Liver (tissue), 9 donors: Measurements from ENCODE around the gene SLC66A1. TPM values are rescaled to one million over a fixed set of nuclear protein-coding genes. Genes with fewer than 3 reads are reported as not detected.

ENCODE experiments used
- DNase-seq: peaks from one replicate; pipeline ENCODE4 v3.0.0-alpha.2; 2017; ENCODE audit warnings: low spot score
- H3K27ac ChIP-seq, 2 donors: one replicate each; pipeline ENCODE4 v1.7.0; 2013; ENCODE audit warnings: inconsistent platforms in 2 of 2, low read length in 2 of 2, control low read depth in 1 of 2, low read depth in 1 of 2, mild to moderate bottlenecking in 1 of 2
- H3K27me3 ChIP-seq, 4 donors: one replicate each; pipeline versions ENCODE4 v1.6.1 to v1.7.0; 2013; ENCODE audit warnings: low read length in 3 of 4, inconsistent platforms in 1 of 4, mild to moderate bottlenecking in 1 of 4, moderate library complexity in 1 of 4; ENCODE audit not compliant: control insufficient read depth in 4 of 4, insufficient read depth in 4 of 4
- H3K36me3 ChIP-seq, 4 donors: one replicate each; pipeline versions ENCODE4 v1.6.1 to v1.7.0; 2013; ENCODE audit warnings: low read length in 3 of 4, mild to moderate bottlenecking in 3 of 4, low read depth in 1 of 4, moderate library complexity in 1 of 4; ENCODE audit not compliant: control insufficient read depth in 4 of 4, insufficient read depth in 3 of 4
- H3K4me1 ChIP-seq, 4 donors: one replicate each; pipeline versions ENCODE4 v1.6.1 to v1.7.0; 2013; ENCODE audit warnings: low read length in 3 of 4, mild to moderate bottlenecking in 3 of 4, moderate library complexity in 1 of 4; ENCODE audit not compliant: control insufficient read depth in 4 of 4, insufficient read depth in 4 of 4
- H3K4me3 ChIP-seq, 3 donors: one replicate each; pipeline versions ENCODE4 v1.6.1 to v1.7.0; 2013; ENCODE audit warnings: low read length in 3 of 3, control low read depth in 1 of 3, low read depth in 1 of 3, mild to moderate bottlenecking in 1 of 3
- H3K9ac ChIP-seq, 2 donors: one replicate each; pipeline ENCODE4 v1.7.0; 2013; ENCODE audit warnings: low read length in 2 of 2, mild to moderate bottlenecking in 2 of 2, moderate library complexity in 2 of 2, control low read depth in 1 of 2, low read depth in 1 of 2
- H3K9me3 ChIP-seq, 4 donors: one replicate each; pipeline versions ENCODE4 v1.6.1 to v1.7.0; 2013; ENCODE audit warnings: low read length in 3 of 4; ENCODE audit not compliant: control insufficient read depth in 4 of 4
- ATF3 ChIP-seq: IDR thresholded peaks from 2 replicates; pipeline ENCODE4 v1.6.1; 2016; ENCODE audit warnings: antibody characterized with exemption
- CTCF ChIP-seq: fragments of 150-350 bp; IDR thresholded peaks from 2 replicates; pipeline ENCODE4 v1.5.1; 2017; ENCODE audit warnings: improper control_type of control experiment, low read depth, low read length; ENCODE audit not compliant: missing input control
- EGR1 ChIP-seq, 2 donors: IDR thresholded peaks; 2 replicates each; pipeline ENCODE4 v1.6.1; 2016 to 2018; ENCODE audit warnings: antibody characterized with exemption in 2 of 2, low read depth in 2 of 2
- FOXA1 ChIP-seq: IDR thresholded peaks from 2 replicates; pipeline ENCODE4 v1.6.1; 2016; ENCODE audit warnings: antibody characterized with exemption
- FOXA2 ChIP-seq: IDR thresholded peaks from 2 replicates; pipeline ENCODE4 v1.6.1; 2016; ENCODE audit warnings: antibody characterized with exemption
- HNF4A ChIP-seq, 2 donors: conservative IDR thresholded peaks; 2 replicates each; pipeline ENCODE4 v1.6.1; 2016; ENCODE audit warnings: antibody characterized with exemption in 2 of 2, mild to moderate bottlenecking in 2 of 2
- JUND ChIP-seq, 2 donors: IDR thresholded peaks; 2 replicates each; pipeline ENCODE4 v1.6.1; 2016; ENCODE audit warnings: antibody characterized with exemption in 2 of 2
- NR2F2 ChIP-seq: IDR thresholded peaks from 2 replicates; pipeline ENCODE4 v1.6.1; 2016; ENCODE audit warnings: antibody characterized with exemption
- RAD21 ChIP-seq, 2 donors: IDR thresholded peaks; 2 replicates each; pipeline ENCODE4 v1.6.1; 2016; ENCODE audit warnings: antibody characterized with exemption in 2 of 2, mild to moderate bottlenecking in 2 of 2
- RXRA ChIP-seq, 2 donors: IDR thresholded peaks; 2 replicates each; pipeline ENCODE4 v1.6.1; 2017 to 2018; ENCODE audit warnings: antibody characterized with exemption in 2 of 2, mild to moderate bottlenecking in 1 of 2
- SP1 ChIP-seq: IDR thresholded peaks from 2 replicates; pipeline ENCODE4 v1.6.1; 2018; ENCODE audit warnings: antibody characterized with exemption, mild to moderate bottlenecking
- TAF1 ChIP-seq: conservative IDR thresholded peaks from 2 replicates; pipeline ENCODE4 v1.6.1; 2016; ENCODE audit warnings: antibody characterized with exemption, mild to moderate bottlenecking
- YY1 ChIP-seq: IDR thresholded peaks from 2 replicates; pipeline ENCODE4 v1.6.1; 2016; ENCODE audit warnings: antibody characterized with exemption, mild to moderate bottlenecking
- WGBS: extraction: QIAGEN DNeasy Blood & Tissue Kit; methylation state at CpG from one replicate; pipeline ENCODE4 v1.1.7; 2013; 5-methylcytosine and 5-hydroxymethylcytosine counted together
- polyA plus RNA-seq, 2 donors: library from polyadenylated mRNA; stranded (reverse) in 1 of 2; unstranded in 1 of 2; fragments of 200-250 nt in 1 of 2; fragments of >200 nt in 1 of 2; fragmentation: Nextera tagmentation in 1 of 2; extraction: Ambion mirVana in 1 of 2; gene quantifications; one replicate each; pipeline versions ENCODE4 v1.2.1 to v1.2.3, GENCODE V29; 2013 to 2015
- total RNA-seq, 2 donors: library from RNA; depleted of rRNA; stranded (reverse); fragments of >200 nt; gene quantifications; one replicate each; pipeline ENCODE4 v1.2.3, GENCODE V29; 2014
- donor health status: healthy.
- donor health status: healthy.
- donor health status: healthy.
- donor health status: healthy.
- donor health status: healthy.

The SLC66A1 gene
- total and polyA plus RNA-seq, 4 donors: 6.8 to 16.0 (median 14.0) TPM

GRCh38 chr1:19367584-19368041 lies 55.5 kb downstream of the SLC66A1 start:
- TF ChIP-seq TAF1: no peak
- no peak for TF ChIP-seq EGR1 (IDR thresholded peaks at IDR 0.05; ENCODE audit: low read depth in 2 of 2)
- TF ChIP-seq RAD21 (IDR thresholded peaks at IDR 0.05): peak in 1 of 2 donors; percentile 5
- TF ChIP-seq HNF4A (conservative IDR thresholded peaks at IDR 0.05): peak; percentile 61 to 63
- no peak for TF ChIP-seq JUND (IDR thresholded peaks at IDR 0.05)
- Histone ChIP-seq H3K36me3 (peaks cover 0 to 4% (median 1%) of the 10 kb centered on the region in 4 donors), H3K9me3 (no peaks in the 10 kb centered on the region), H3K27me3 (no peaks in the 10 kb centered on the region), H3K4me3 (no peak overlapping the region), H3K4me1 (peaks cover 0 to 18% (median 13%) of the 10 kb centered on the region in 4 donors), H3K27ac (no peak overlapping the region), H3K9ac (no peak overlapping the region)
- DNase-seq: no peak
- WGBS: 64% methylated on average over 13 of the region's 13 CpGs

DNA sequence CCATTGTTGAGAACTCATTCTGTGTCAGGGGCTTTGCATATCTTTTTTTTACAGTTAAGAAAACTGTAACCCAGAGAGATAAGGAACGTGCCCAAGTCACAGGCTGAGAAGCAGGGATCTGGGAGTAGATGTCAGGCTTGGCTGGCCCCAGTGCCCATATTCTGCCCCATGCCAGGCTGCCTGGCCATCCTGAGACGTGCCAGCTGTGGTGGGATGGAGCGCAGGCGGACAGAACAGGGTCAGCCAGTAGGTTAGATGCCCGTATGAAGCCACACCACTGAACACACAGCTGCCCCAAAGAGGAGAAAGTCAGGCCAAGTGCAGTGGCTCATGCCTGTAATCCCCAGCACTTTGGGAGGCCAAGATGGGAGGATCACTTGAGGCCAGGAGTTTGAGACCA lies 55.9 kb downstream of the SLC66A1 start:
- H3K27ac ChIP-seq: no peak overlapping the region
- no peak for TF ChIP-seq ATF3
- TF ChIP-seq RXRA (IDR thresholded peaks at IDR 0.05): no peak
- no peak for TF ChIP-seq YY1
- TF ChIP-seq EGR1 (IDR thresholded peaks at IDR 0.05; ENCODE audit: low read depth in 2 of 2): no peak
- no peak for TF ChIP-seq SP1
- no peak for TF ChIP-seq FOXA2
- TF ChIP-seq NR2F2: no peak
- no peak for TF ChIP-seq JUND (IDR thresholded peaks at IDR 0.05)
- no peak for TF ChIP-seq TAF1
- no peak for TF ChIP-seq CTCF
- peaks cover 0 to 18% (median 13%) of the 10 kb centered on the region in 4 donors for H3K4me1 ChIP-seq
- H3K36me3 ChIP-seq: peaks cover 0 to 8% (median 1%) of the 10 kb centered on the region in 4 donors
- H3K27me3 ChIP-seq: no peaks in the 10 kb centered on the region
- H3K9ac ChIP-seq: no peak overlapping the region
- DNase-seq: no peak
- WGBS: 79% methylated on average over 5 of the region's 5 CpGs
- H3K9me3 ChIP-seq: no peaks in the 10 kb centered on the region
- no peak overlapping the region for H3K4me3 ChIP-seq

DNA sequence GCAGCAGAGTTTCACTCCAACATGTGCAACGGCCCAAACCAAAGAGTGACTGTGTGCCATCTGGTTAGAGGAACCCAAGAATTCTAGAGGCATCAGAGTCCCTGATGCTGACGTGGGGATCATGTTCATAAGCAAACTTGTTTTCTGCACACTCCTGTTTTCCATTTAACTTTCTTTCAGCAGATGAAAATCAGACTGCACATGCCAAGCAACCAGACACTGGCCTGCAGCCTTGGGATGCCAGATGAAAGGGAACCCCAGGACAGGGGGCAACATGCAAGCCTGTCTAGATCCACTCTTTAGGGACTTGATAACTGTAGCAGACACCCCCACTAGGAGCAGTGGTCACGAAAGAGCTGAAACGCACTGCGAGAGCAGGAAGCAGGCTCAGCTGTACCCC lies 56.8 kb downstream of the SLC66A1 start:
- 92% methylated on average over 5 of the region's 5 CpGs for WGBS
- TF ChIP-seq HNF4A (conservative IDR thresholded peaks at IDR 0.05) (no peak), FOXA1 (no peak), NR2F2 (no peak)
- no peak for DNase-seq
- Histone ChIP-seq H3K36me3 (peaks cover 0 to 12% (median 2%) of the 10 kb centered on the region in 4 donors), H3K9me3 (no peaks in the 10 kb centered on the region), H3K27ac (no peak overlapping the region), H3K27me3 (no peaks in the 10 kb centered on the region), H3K4me3 (no peak overlapping the region), H3K4me1 (peaks cover 0 to 15% (median 10%) of the 10 kb centered on the region in 4 donors), H3K9ac (no peak overlapping the region)
